Measurements from ENCODE around the gene ARSG. TPM values are rescaled to one million over a fixed set of nuclear protein-coding genes. Genes with fewer than 3 reads are reported as not detected.
"Not testable (repeated sequence)": the region's sequence is repeated elsewhere in the genome, so short reads cannot be mapped to it uniquely, and the experiment has no call there.

ARSG gene
- total and polyA plus RNA-seq, 12 donors = 2.1 to 49.6 (median 12.7) TPM

- no peak for DNase-seq
- WGBS, 4 donors = 76 to 85% (median 81%) methylated on average over 2 of the region's 2 CpGs
These were observed 74.2 kb downstream of the ARSG start for GRCh38 chr17:68365469-68365868.

GRCh38 chr17:68368387-68368786 is 77.1 kb downstream of the ARSG start:
- TF ChIP-seq POLR2A (IDR thresholded peaks at IDR 0.05) (no peak), CTCF (IDR thresholded peaks at IDR 0.05) (no peak)
- H3K36me3 ChIP-seq (replicated peaks in 1 of 2) = no peaks in the 10 kb centered on the region
- no peaks in the 10 kb centered on the region for H3K27me3 ChIP-seq
- intact Hi-C loops (cut with DNase I) = no loop called here
- no peak for DNase-seq
- H3K27ac ChIP-seq = no peak overlapping the region
- 83 to 93% (median 87%) methylated on average over 3 to 5 of the region's 5 CpGs for WGBS, 4 donors
- no peaks in the 10 kb centered on the region for H3K4me1 ChIP-seq (replicated peaks in 1 of 2)
- H3K9me3 ChIP-seq (replicated peaks in 1 of 3) = no peaks in the 10 kb centered on the region
- no peak overlapping the region for H3K4me3 ChIP-seq

More at GRCh38 chr17:68365469-68365868, 74.2 kb downstream of the ARSG start:
- no peaks in the 10 kb centered on the region for H3K27me3 ChIP-seq
- no peaks in the 10 kb centered on the region for H3K4me1 ChIP-seq (replicated peaks in 1 of 2)
- TF ChIP-seq CTCF (IDR thresholded peaks at IDR 0.05) = no peak
- no peak for TF ChIP-seq POLR2A (IDR thresholded peaks at IDR 0.05)
- no peaks in the 10 kb centered on the region for H3K9me3 ChIP-seq (replicated peaks in 1 of 3)
- H3K36me3 ChIP-seq (replicated peaks in 1 of 2) = no peaks in the 10 kb centered on the region
- H3K4me3 ChIP-seq = no peak overlapping the region
- no peak overlapping the region for H3K27ac ChIP-seq
- intact Hi-C loops (cut with DNase I) = no loop called here

- Histone ChIP-seq H3K4me3 (no peak overlapping the region), H3K27me3 (no peaks in the 10 kb centered on the region), H3K9me3 (replicated peaks in 1 of 3) (no peaks in the 10 kb centered on the region), H3K36me3 (replicated peaks in 1 of 2) (no peaks in the 10 kb centered on the region), H3K27ac (no peak overlapping the region), H3K4me1 (replicated peaks in 1 of 2) (peaks cover 21 to 30% of the 10 kb centered on the region in 2 donors)
- WGBS, 4 donors = 95 to 98% (median 96%) methylated on average over 8 of the region's 8 CpGs
- intact Hi-C loops (cut with DNase I) = no loop called here
- no peak for DNase-seq
- TF ChIP-seq CTCF (IDR thresholded peaks at IDR 0.05) (no peak), POLR2A (IDR thresholded peaks at IDR 0.05) (no peak)
These were observed 84.3 kb downstream of the ARSG start for GRCh38 chr17:68375566-68375965.

- DNase-seq; H3K27me3 ChIP-seq; H3K36me3 ChIP-seq (replicated peaks in 1 of 2); H3K4me3 ChIP-seq; H3K27ac ChIP-seq; intact Hi-C loops (cut with DNase I); H3K9me3 ChIP-seq (replicated peaks in 1 of 3): not testable (repeated sequence)
- 92 to 96% (median 94%) methylated on average over 2 of the region's 2 CpGs for WGBS, 4 donors
- H3K4me1 ChIP-seq (replicated peaks in 1 of 2) = peaks cover 21 to 30% of the 10 kb centered on the region in 2 donors
These were observed 84.9 kb downstream of the ARSG start for GRCh38 chr17:68376178-68376577.

GRCh38 chr17:68377771-68378267 is 86.5 kb downstream of the ARSG start:
- peak overlapping the region; percentile 94 to 100 (median 98) for H3K27ac ChIP-seq
- DNase-seq = peak in 1 of 7 donors; percentile 39
- H3K4me1 ChIP-seq (replicated peaks in 1 of 2) = peaks cover 21 to 30% of the 10 kb centered on the region in 2 donors
- H3K27me3 ChIP-seq = no peaks in the 10 kb centered on the region
- H3K9me3 ChIP-seq (replicated peaks in 1 of 3) = no peaks in the 10 kb centered on the region
- H3K4me3 ChIP-seq = peak overlapping the region in 1 of 4 donors; percentile 39
- intact Hi-C loops (cut with DNase I) = no loop called here
- 25 to 33% (median 30%) methylated on average over 6 to 8 of the region's 8 CpGs for WGBS, 4 donors
- TF ChIP-seq CTCF (IDR thresholded peaks at IDR 0.05) (no peak), POLR2A (IDR thresholded peaks at IDR 0.05) (no peak)
- H3K36me3 ChIP-seq (replicated peaks in 1 of 2) = no peaks in the 10 kb centered on the region
